Neural cell (in vitro differentiated cells): ENCODE measurements around the gene FOXD3. TPM values are rescaled to one million over a fixed set of nuclear protein-coding genes. Genes with fewer than 3 reads are reported as not detected.

Source experiments
- H2AFZ ChIP-seq: fragments of 200-600, 300-800 bp; sonication (generic), shearing (Covaris generic); 2 replicates; pipeline ENCODE4 v1.6.0; 2014; ENCODE audit warnings: low read depth, mild to moderate bottlenecking, antibody characterized with exemption, low read length, moderate library complexity
- H3F3A ChIP-seq: fragments of 200-600 bp; shearing (Covaris generic); 2 replicates; pipeline ENCODE4 v1.6.1; 2016; ENCODE audit warnings: mild to moderate bottlenecking, moderate library complexity, mixed read lengths, antibody characterized with exemption, low read length; ENCODE audit not compliant: insufficient read depth, poor library complexity, severe bottlenecking
- H3K27ac ChIP-seq: fragments of 200-600, 300-800 bp; sonication (generic), shearing (Covaris generic); 2 replicates; pipeline ENCODE4 v1.5.1; 2014; ENCODE audit warnings: mild to moderate bottlenecking, low read length, moderate library complexity
- H3K27me3 ChIP-seq: fragments of 300-800, 200-600 bp; sonication (generic), shearing (Covaris generic); 2 replicates; pipeline ENCODE4 v1.6.0; 2014; ENCODE audit warnings: mild to moderate bottlenecking, low read depth, low read length, moderate library complexity; ENCODE audit not compliant: insufficient read depth
- H3K36me3 ChIP-seq: fragments of 300-800, 200-600 bp; sonication (generic), shearing (Covaris generic); 2 replicates; pipeline ENCODE4 v1.5.1; 2014; ENCODE audit warnings: mild to moderate bottlenecking, antibody characterized with exemption, low read length, moderate library complexity; ENCODE audit not compliant: insufficient read depth
- H3K4me2 ChIP-seq: fragments of 300-800, 200-600 bp; sonication (generic), shearing (Covaris generic); 2 replicates; pipeline ENCODE4 v1.6.0; 2014; ENCODE audit warnings: mild to moderate bottlenecking, low read length
- H3K4me3 ChIP-seq: fragments of 300-800, 200-600 bp; sonication (generic), shearing (Covaris generic); 2 replicates; pipeline ENCODE4 v1.5.1; 2014; ENCODE audit warnings: mild to moderate bottlenecking, low read length, moderate library complexity
- H3K79me2 ChIP-seq: fragments of 200-600 bp; shearing (Covaris generic); replicated peaks from 2 replicates; pipeline ENCODE4 v1.6.0; 2014; ENCODE audit warnings: mild to moderate bottlenecking, low read length, moderate library complexity; ENCODE audit not compliant: insufficient read depth
- H3K9ac ChIP-seq: fragments of 300-800, 200-600 bp; sonication (generic), shearing (Covaris generic); 2 replicates; pipeline ENCODE4 v1.6.1; 2016; ENCODE audit warnings: mild to moderate bottlenecking, low read length, mixed read lengths
- H3K9me2 ChIP-seq: fragments of 200-600 bp; shearing (Covaris generic); 2 replicates; pipeline ENCODE4 v1.6.1; 2016; ENCODE audit warnings: mild to moderate bottlenecking, low read length, mixed read lengths; ENCODE audit not compliant: insufficient read depth
- H3K9me3 ChIP-seq: fragments of 200-600, 300-800 bp; sonication (generic), shearing (Covaris generic); 2 replicates; pipeline ENCODE4 v1.6.1; 2016; ENCODE audit warnings: mild to moderate bottlenecking, mixed run types, low read length, moderate library complexity, mixed read lengths
- H4K20me1 ChIP-seq: fragments of 200-600 bp; shearing (Covaris generic); 2 replicates; pipeline ENCODE4 v1.6.1; 2016; ENCODE audit warnings: mild to moderate bottlenecking, mixed run types; ENCODE audit not compliant: insufficient read depth
- CTCF ChIP-seq: fragments of 450-650 bp; IDR thresholded peaks from 2 replicates; pipeline ENCODE4 v1.5.1; 2014; ENCODE audit warnings: antibody characterized with exemption, mild to moderate bottlenecking, moderate library complexity; ENCODE audit not compliant: poor library complexity, severe bottlenecking
- EP300 ChIP-seq: fragments of 450-650 bp; conservative IDR thresholded peaks from 2 replicates; pipeline ENCODE4 v1.6.1; 2014; ENCODE audit warnings: antibody characterized with exemption, mild to moderate bottlenecking, moderate library complexity; ENCODE audit not compliant: poor library complexity, severe bottlenecking
- EZH2 ChIP-seq: fragments of 200-600, 300-800 bp; shearing (Covaris generic), sonication (generic); IDR thresholded peaks from 2 replicates; pipeline ENCODE4 v1.6.1; 2014; ENCODE audit warnings: antibody characterized with exemption, low read length, borderline replicate concordance, mild to moderate bottlenecking; ENCODE audit not compliant: insufficient read depth, poor library complexity, severe bottlenecking
- POLR2AphosphoS5 ChIP-seq: IDR thresholded peaks from 2 replicates; pipeline ENCODE4 v1.6.1; 2012
- RAD21 ChIP-seq: fragments of 450-650 bp; conservative IDR thresholded peaks from 2 replicates; pipeline ENCODE4 v1.6.1; 2014; ENCODE audit warnings: antibody characterized with exemption, mild to moderate bottlenecking, moderate library complexity
- REST ChIP-seq: IDR thresholded peaks from 2 replicates; pipeline ENCODE4 v1.6.1; 2012; ENCODE audit warnings: borderline replicate concordance
- SMC3 ChIP-seq: fragments of 450-650 bp; conservative IDR thresholded peaks from 2 replicates; pipeline ENCODE4 v1.6.1; 2014; ENCODE audit warnings: antibody characterized with exemption, mild to moderate bottlenecking, moderate library complexity; ENCODE audit not compliant: poor library complexity
- TAF1 ChIP-seq: IDR thresholded peaks from 2 replicates; pipeline ENCODE4 v1.6.1; 2012; ENCODE audit warnings: low read depth
- polyA plus RNA-seq: library from polyadenylated mRNA; depleted of rRNA; stranded (reverse); fragments of >200 nt; gene quantifications from 2 replicates; pipeline ENCODE4 v1.2.3, GENCODE V29; 2014

The FOXD3 gene
- polyA plus RNA-seq, 1 donor from 2014 or later: not detected

- H3K9me3 ChIP-seq: no peaks in the 10 kb centered on the region
- H3K27me3 ChIP-seq: peaks cover 98% of the 10 kb centered on the region
- no peaks in the 10 kb centered on the region for H3K36me3 ChIP-seq
- H3K9ac ChIP-seq: no peak overlapping the region
- no peaks in the 10 kb centered on the region for H3K79me2 ChIP-seq
- H2AFZ ChIP-seq: no peak overlapping the region
- peak; percentile 45 for TF ChIP-seq CTCF
- TF ChIP-seq EZH2: peak; percentile 100
- no peak for TF ChIP-seq EP300
- TF ChIP-seq POLR2AphosphoS5: peak; percentile 24
- no peak for TF ChIP-seq TAF1
- peak; percentile 39 for TF ChIP-seq SMC3
- no peaks in the 10 kb centered on the region for H4K20me1 ChIP-seq
- no peaks in the 10 kb centered on the region for H3K9me2 ChIP-seq
- H3K4me2 ChIP-seq: no peak overlapping the region
- no peaks in the 10 kb centered on the region for H3F3A ChIP-seq
- H3K4me3 ChIP-seq: peak overlapping the region; percentile 58
- H3K27ac ChIP-seq: no peak overlapping the region
These were observed 837 bp downstream of the FOXD3 start for GRCh38 chr1:63322944-63323864.

GRCh38 chr1:63323865-63324778, 1.8 kb downstream of the FOXD3 start:
- no peaks in the 10 kb centered on the region for H3K9me2 ChIP-seq
- peaks cover 98% of the 10 kb centered on the region for H3K27me3 ChIP-seq
- no peak overlapping the region for H2AFZ ChIP-seq
- no peak overlapping the region for H3K27ac ChIP-seq
- no peaks in the 10 kb centered on the region for H3F3A ChIP-seq
- H3K4me2 ChIP-seq: no peak overlapping the region
- no peaks in the 10 kb centered on the region for H3K36me3 ChIP-seq
- no peaks in the 10 kb centered on the region for H4K20me1 ChIP-seq
- H3K79me2 ChIP-seq: no peaks in the 10 kb centered on the region
- H3K9ac ChIP-seq: no peak overlapping the region
- no peaks in the 10 kb centered on the region for H3K9me3 ChIP-seq
- no peak for TF ChIP-seq EP300
- TF ChIP-seq POLR2AphosphoS5: peak; percentile 25
- TF ChIP-seq EZH2: peak; percentile 99
- TF ChIP-seq REST: no peak
- no peak for TF ChIP-seq RAD21
- peak; percentile 2 for TF ChIP-seq CTCF
- peak overlapping the region; percentile 58 for H3K4me3 ChIP-seq
